ENCODE results near the gene ZEB2.

Gene ZEB2

GRCh38 chr2:144519934-144520731 is at the start of gene ZEB2:
TSS of gene ZEB2 (minus strand) at chr2:144520119. CDS start at chr2:144517350, 2,769 bp downstream.
- peak within 1 kb of the TSS; percentile 97 for H3K4me3 ChIP-seq (ENCODE audit: low read length)
- H3K4me1 ChIP-seq (ENCODE audit: insufficient read depth, low read length), result peaks cover 38% of the 10 kb centered on the region
- no peaks in the 10 kb centered on the region for H3K27me3 ChIP-seq (ENCODE audit: insufficient read depth, low read length)
- H3K9me3 ChIP-seq (ENCODE audit: low read length), result no peaks in the 10 kb centered on the region
- no peaks in the 10 kb centered on the region for H3K36me3 ChIP-seq (ENCODE audit: insufficient read depth, low read length)
- peak within 1 kb of the TSS; percentile 73 for H2AFZ ChIP-seq (ENCODE audit: low read depth, low read length)

DNA sequence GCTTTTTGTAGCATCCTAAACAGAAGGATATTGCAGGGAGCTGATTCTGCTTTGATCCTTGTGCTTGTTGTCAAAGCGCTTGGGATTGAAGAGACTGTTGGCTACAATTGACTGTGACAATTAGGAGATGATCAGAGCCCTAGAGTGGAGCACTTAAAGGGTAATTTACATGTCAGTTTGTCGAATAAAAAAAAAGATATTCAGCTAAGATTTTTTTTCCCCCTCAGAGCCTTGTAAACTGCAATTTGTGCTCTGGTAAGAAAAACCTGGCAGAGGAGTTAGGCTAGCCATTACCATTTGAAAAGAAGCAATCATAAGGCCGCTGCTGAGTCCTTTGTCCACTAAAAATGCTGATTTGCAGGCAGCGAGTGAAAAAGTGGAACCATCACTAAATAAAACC is 47.8 kb upstream of the ZEB2 start:
- Histone ChIP-seq H3K36me3 (ENCODE audit: insufficient read depth, low read length) (no peaks in the 10 kb centered on the region), H3K27me3 (ENCODE audit: insufficient read depth, low read length) (no peaks in the 10 kb centered on the region), H3K4me1 (ENCODE audit: insufficient read depth, low read length) (peaks cover 21% of the 10 kb centered on the region), H3K4me3 (ENCODE audit: low read length) (peak overlapping the region; percentile 11), H3K9me3 (ENCODE audit: low read length) (no peaks in the 10 kb centered on the region), H2AFZ (ENCODE audit: low read depth, low read length) (no peak overlapping the region)

DNA sequence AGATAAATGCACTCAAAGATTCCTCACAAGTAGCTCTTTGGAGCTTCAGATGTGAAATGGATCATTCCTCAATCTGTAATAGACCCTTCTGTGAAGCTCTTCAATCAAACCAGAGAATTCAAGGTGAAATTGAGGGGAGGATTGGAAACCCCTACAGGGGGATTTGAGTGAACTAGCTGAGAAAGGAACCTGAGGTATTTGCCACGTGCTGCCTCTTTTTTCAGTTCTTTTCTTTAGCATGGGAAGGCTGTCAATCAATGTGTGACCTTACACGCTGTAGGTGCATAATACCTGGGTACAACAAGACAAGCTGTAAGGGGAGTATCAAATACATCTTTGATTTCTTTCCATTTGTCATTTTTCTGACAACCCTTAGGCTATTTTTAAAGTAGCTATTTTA is 46.5 kb upstream of the ZEB2 start:
- no peaks in the 10 kb centered on the region for H3K36me3 ChIP-seq (ENCODE audit: insufficient read depth, low read length)
- H3K4me3 ChIP-seq (ENCODE audit: low read length), result no peak overlapping the region
- no peaks in the 10 kb centered on the region for H3K9me3 ChIP-seq (ENCODE audit: low read length)
- peaks cover 21% of the 10 kb centered on the region for H3K4me1 ChIP-seq (ENCODE audit: insufficient read depth, low read length)
- no peak overlapping the region for H2AFZ ChIP-seq (ENCODE audit: low read depth, low read length)
- no peaks in the 10 kb centered on the region for H3K27me3 ChIP-seq (ENCODE audit: insufficient read depth, low read length)

- no peak overlapping the region for H3K4me3 ChIP-seq (ENCODE audit: low read length)
- no peaks in the 10 kb centered on the region for H3K36me3 ChIP-seq (ENCODE audit: insufficient read depth, low read length)
- peaks cover 1% of the 10 kb centered on the region for H3K4me1 ChIP-seq (ENCODE audit: insufficient read depth, low read length)
- H3K9me3 ChIP-seq (ENCODE audit: low read length), result no peaks in the 10 kb centered on the region
- H3K27me3 ChIP-seq (ENCODE audit: insufficient read depth, low read length), result no peaks in the 10 kb centered on the region
- no peak overlapping the region for H2AFZ ChIP-seq (ENCODE audit: low read depth, low read length)
Measured at GRCh38 chr2:144560251-144560650, 40.3 kb upstream of the ZEB2 start.

DNA sequence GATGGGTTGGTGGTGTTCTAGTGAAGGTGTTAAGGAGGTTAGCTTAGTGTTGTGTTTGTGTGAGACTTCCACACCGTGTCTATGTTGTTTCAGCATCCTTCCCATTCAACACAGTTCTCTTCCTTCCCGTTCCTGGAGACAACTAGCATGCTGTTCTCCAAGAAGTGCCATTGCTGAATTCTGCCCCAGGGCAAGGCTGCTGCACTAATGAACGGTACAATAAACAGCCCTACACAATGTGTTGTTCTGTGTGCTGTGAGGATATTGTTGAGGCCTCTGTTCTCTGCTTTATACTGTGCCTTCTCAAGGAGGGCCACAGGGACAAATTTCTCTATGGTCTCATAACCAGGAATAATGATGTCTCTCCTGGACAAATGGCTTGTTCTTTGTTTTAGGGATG is 39.8 kb upstream of the ZEB2 start:
- Histone ChIP-seq H2AFZ (ENCODE audit: low read depth, low read length) (no peak overlapping the region), H3K9me3 (ENCODE audit: low read length) (no peaks in the 10 kb centered on the region), H3K27me3 (ENCODE audit: insufficient read depth, low read length) (no peaks in the 10 kb centered on the region), H3K4me3 (ENCODE audit: low read length) (no peak overlapping the region), H3K4me1 (ENCODE audit: insufficient read depth, low read length) (no peaks in the 10 kb centered on the region), H3K36me3 (ENCODE audit: insufficient read depth, low read length) (no peaks in the 10 kb centered on the region)

DNA sequence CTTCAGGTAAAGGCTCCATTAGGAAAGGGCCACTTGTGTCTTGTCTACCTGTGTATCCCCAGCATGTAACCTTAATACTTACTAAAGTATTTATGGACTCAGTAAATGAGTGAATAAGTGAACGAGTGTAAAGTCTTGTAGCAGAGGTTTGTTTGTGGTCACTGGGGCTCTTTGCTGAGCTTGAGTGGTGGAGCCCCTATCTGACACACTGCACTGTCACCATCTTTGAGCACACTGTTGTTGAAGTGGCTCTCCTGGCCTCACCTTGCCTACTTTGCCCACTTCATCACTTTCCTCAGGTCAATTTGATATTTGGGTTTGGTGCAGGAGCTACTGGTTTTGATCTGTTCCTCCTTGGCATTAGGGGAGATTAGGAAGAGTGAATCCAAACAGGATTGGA is 39.3 kb upstream of the ZEB2 start:
- H3K9me3 ChIP-seq (ENCODE audit: low read length), result no peaks in the 10 kb centered on the region
- H3K27me3 ChIP-seq (ENCODE audit: insufficient read depth, low read length), result no peaks in the 10 kb centered on the region
- no peak overlapping the region for H2AFZ ChIP-seq (ENCODE audit: low read depth, low read length)
- no peaks in the 10 kb centered on the region for H3K36me3 ChIP-seq (ENCODE audit: insufficient read depth, low read length)
- H3K4me1 ChIP-seq (ENCODE audit: insufficient read depth, low read length), result no peaks in the 10 kb centered on the region
- no peak overlapping the region for H3K4me3 ChIP-seq (ENCODE audit: low read length)

GRCh38 chr2:144554492-144555210 is 34.7 kb upstream of the ZEB2 start:
- Histone ChIP-seq H3K9me3 (ENCODE audit: low read length) (no peaks in the 10 kb centered on the region), H3K4me3 (ENCODE audit: low read length) (no peak overlapping the region), H3K4me1 (ENCODE audit: insufficient read depth, low read length) (no peaks in the 10 kb centered on the region), H3K27me3 (ENCODE audit: insufficient read depth, low read length) (no peaks in the 10 kb centered on the region), H2AFZ (ENCODE audit: low read depth, low read length) (no peak overlapping the region), H3K36me3 (ENCODE audit: insufficient read depth, low read length) (no peaks in the 10 kb centered on the region)

GRCh38 chr2:144553379-144553778 is 33.5 kb upstream of the ZEB2 start:
- H2AFZ ChIP-seq (ENCODE audit: low read depth, low read length), result no peak overlapping the region
- H3K9me3 ChIP-seq (ENCODE audit: low read length), result no peaks in the 10 kb centered on the region
- no peaks in the 10 kb centered on the region for H3K36me3 ChIP-seq (ENCODE audit: insufficient read depth, low read length)
- no peaks in the 10 kb centered on the region for H3K4me1 ChIP-seq (ENCODE audit: insufficient read depth, low read length)
- H3K27me3 ChIP-seq (ENCODE audit: insufficient read depth, low read length), result no peaks in the 10 kb centered on the region
- H3K4me3 ChIP-seq (ENCODE audit: low read length), result no peak overlapping the region

GRCh38 chr2:144552821-144553220 is 32.9 kb upstream of the ZEB2 start:
- H2AFZ ChIP-seq (ENCODE audit: low read depth, low read length), result no peak overlapping the region
- H3K4me1 ChIP-seq (ENCODE audit: insufficient read depth, low read length), result no peaks in the 10 kb centered on the region
- no peak overlapping the region for H3K4me3 ChIP-seq (ENCODE audit: low read length)
- no peaks in the 10 kb centered on the region for H3K36me3 ChIP-seq (ENCODE audit: insufficient read depth, low read length)
- H3K9me3 ChIP-seq (ENCODE audit: low read length), result no peaks in the 10 kb centered on the region
- H3K27me3 ChIP-seq (ENCODE audit: insufficient read depth, low read length), result no peaks in the 10 kb centered on the region

DNA sequence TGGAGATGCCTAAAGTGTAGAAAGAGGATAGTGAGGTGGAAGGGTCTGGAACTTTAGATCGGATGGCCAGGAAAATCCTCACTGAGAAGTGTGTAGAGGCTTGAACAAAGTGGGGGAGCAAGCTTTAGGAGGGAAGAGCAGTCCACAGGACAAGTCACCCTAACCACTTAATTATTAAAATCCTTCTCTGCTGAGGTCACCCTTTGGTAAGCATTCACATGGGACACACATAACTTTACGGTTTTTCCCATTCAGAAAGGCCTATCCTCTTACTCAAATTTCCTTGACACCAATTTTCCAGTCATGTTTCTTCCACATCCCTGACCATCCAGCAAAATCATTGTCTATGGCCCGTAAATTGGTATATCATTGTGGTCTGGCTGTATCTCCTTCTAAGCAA is 31.0 kb upstream of the ZEB2 start:
- Histone ChIP-seq H3K4me1 (ENCODE audit: insufficient read depth, low read length) (no peaks in the 10 kb centered on the region), H3K4me3 (ENCODE audit: low read length) (no peak overlapping the region), H3K36me3 (ENCODE audit: insufficient read depth, low read length) (no peaks in the 10 kb centered on the region), H2AFZ (ENCODE audit: low read depth, low read length) (no peak overlapping the region), H3K9me3 (ENCODE audit: low read length) (no peaks in the 10 kb centered on the region), H3K27me3 (ENCODE audit: insufficient read depth, low read length) (no peaks in the 10 kb centered on the region)

GRCh38 chr2:144550084-144550483 is 30.2 kb upstream of the ZEB2 start:
- H3K9me3 ChIP-seq (ENCODE audit: low read length), result no peaks in the 10 kb centered on the region
- H3K36me3 ChIP-seq (ENCODE audit: insufficient read depth, low read length), result no peaks in the 10 kb centered on the region
- no peak overlapping the region for H2AFZ ChIP-seq (ENCODE audit: low read depth, low read length)
- H3K4me1 ChIP-seq (ENCODE audit: insufficient read depth, low read length), result no peaks in the 10 kb centered on the region
- no peak overlapping the region for H3K4me3 ChIP-seq (ENCODE audit: low read length)
- no peaks in the 10 kb centered on the region for H3K27me3 ChIP-seq (ENCODE audit: insufficient read depth, low read length)

- H3K9me3 ChIP-seq (ENCODE audit: low read length), result no peaks in the 10 kb centered on the region
- H3K36me3 ChIP-seq (ENCODE audit: insufficient read depth, low read length), result no peaks in the 10 kb centered on the region
- H3K4me1 ChIP-seq (ENCODE audit: insufficient read depth, low read length), result no peaks in the 10 kb centered on the region
- H3K4me3 ChIP-seq (ENCODE audit: low read length), result no peak overlapping the region
- no peak overlapping the region for H2AFZ ChIP-seq (ENCODE audit: low read depth, low read length)
- no peaks in the 10 kb centered on the region for H3K27me3 ChIP-seq (ENCODE audit: insufficient read depth, low read length)
Measured at GRCh38 chr2:144548532-144549191, 28.7 kb upstream of the ZEB2 start.

DNA sequence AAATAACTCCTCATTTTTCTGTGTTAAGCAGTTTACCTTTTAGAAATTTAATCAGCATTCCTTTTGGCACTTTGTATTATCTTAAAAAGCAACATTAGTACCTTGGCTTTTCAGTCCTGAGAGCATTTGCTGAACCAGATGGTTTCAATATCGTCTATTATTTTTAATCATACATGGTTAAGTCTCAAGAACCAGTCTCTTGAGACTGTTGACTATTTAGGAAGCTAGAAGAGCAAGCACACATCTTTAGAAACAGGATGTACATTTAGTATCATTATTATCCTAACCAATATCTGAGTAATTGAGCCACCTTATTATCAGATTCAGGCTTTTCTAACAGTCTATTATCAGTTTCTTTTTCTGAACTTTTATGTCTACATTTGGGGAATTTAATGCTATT is 28.2 kb upstream of the ZEB2 start:
- Histone ChIP-seq H3K27me3 (ENCODE audit: insufficient read depth, low read length) (no peaks in the 10 kb centered on the region), H3K9me3 (ENCODE audit: low read length) (no peaks in the 10 kb centered on the region), H3K36me3 (ENCODE audit: insufficient read depth, low read length) (no peaks in the 10 kb centered on the region), H2AFZ (ENCODE audit: low read depth, low read length) (no peak overlapping the region), H3K4me3 (ENCODE audit: low read length) (no peak overlapping the region), H3K4me1 (ENCODE audit: insufficient read depth, low read length) (no peaks in the 10 kb centered on the region)
